Naive B cell (primary cell): ENCODE measurements around the gene ODC1. TPM values are rescaled to one million over a fixed set of nuclear protein-coding genes. Genes with fewer than 3 reads are reported as not detected.

Experiments
- ATAC-seq, 2 donors: fragments of 150-1000 bp; cut with Tn5 transposase; 2 replicates each; pipeline ENCODE4 v1.10.0; 2021; ENCODE audit warnings: low read depth in 2 of 2, mild to moderate bottlenecking in 2 of 2, moderate library complexity in 2 of 2
- DNase-seq: peaks from one replicate; pipeline ENCODE4 v3.0.0; 2022
- H3K27ac Mint-ChIP-seq, 6 donors: one replicate each; pipeline ENCODE4 v1.8.0; 2020 to 2022; ENCODE audit warnings: mild to moderate bottlenecking in 6 of 6, mixed read lengths in 6 of 6, moderate library complexity in 5 of 6, inconsistent platforms in 2 of 6
- H3K27me3 Mint-ChIP-seq, 3 donors: one replicate each; pipeline ENCODE4 v1.8.0; 2021 to 2022; ENCODE audit warnings: mixed read lengths in 3 of 3, mild to moderate bottlenecking in 1 of 3
- H3K36me3 Mint-ChIP-seq, 2 donors: one replicate each; pipeline ENCODE4 v1.8.0; 2020 to 2022; ENCODE audit warnings: mixed read lengths in 2 of 2, inconsistent platforms in 1 of 2, mild to moderate bottlenecking in 1 of 2
- H3K4me1 Mint-ChIP-seq, 3 donors: one replicate each; pipeline ENCODE4 v1.8.0; 2020 to 2022; ENCODE audit warnings: mixed read lengths in 3 of 3, inconsistent platforms in 1 of 3, mild to moderate bottlenecking in 1 of 3, moderate library complexity in 1 of 3
- H3K4me3 Mint-ChIP-seq, 8 donors: one replicate each; pipeline ENCODE4 v1.8.0; 2020 to 2022; ENCODE audit warnings: mild to moderate bottlenecking in 8 of 8, mixed read lengths in 8 of 8, moderate library complexity in 8 of 8, inconsistent platforms in 2 of 8
- H3K9me3 Mint-ChIP-seq, 7 donors: one replicate each; pipeline ENCODE4 v1.8.0; 2020 to 2022; ENCODE audit warnings: mixed read lengths in 7 of 7, mild to moderate bottlenecking in 5 of 7, inconsistent platforms in 2 of 7, moderate library complexity in 1 of 7
- polyA plus RNA-seq, 6 donors: library from polyadenylated mRNA; unstranded; fragments of 300-500 nt; fragmentation: Illumina TruSeq; gene quantifications; one replicate each; pipeline ENCODE4 v1.2.3, GENCODE V29; 2021; ENCODE audit warnings: low read depth in 6 of 6

Gene ODC1
- polyA plus RNA-seq, 6 donors from 2014 or later, result 142 to 202 (median 165) TPM

DNA sequence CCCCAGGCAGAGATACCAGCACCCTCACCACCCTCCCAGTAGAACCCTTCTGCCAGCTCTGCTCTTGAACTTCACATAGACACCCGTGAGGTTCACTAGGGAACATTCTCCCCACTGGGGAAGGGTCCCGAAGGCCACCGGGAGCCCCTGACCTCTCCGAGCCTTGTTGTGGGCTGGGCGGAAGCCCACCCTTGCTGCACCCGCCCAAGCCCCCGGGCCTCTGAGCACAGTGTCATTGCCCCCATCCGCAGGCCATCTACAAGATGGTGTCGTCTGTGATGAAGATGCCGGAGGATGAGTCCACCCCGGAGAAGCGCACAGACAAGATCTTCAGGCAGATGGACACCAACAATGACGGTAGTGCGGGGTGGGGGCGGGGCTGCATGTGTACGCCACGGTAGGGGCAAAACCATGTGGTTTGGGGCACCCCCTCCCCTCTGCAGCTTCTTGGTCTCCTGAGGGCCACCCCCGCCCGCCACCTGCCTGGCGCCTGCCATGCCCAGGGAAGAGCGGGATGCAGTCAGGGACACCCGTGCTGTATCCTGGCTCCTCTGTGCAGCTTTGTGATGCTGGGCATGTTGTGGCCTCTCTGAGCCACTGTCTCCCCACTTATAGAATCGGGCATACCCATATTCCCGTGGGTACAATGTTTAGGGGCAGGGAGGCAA is 25.3 kb downstream of the ODC1 start:
- no peak for ATAC-seq
- Mint-ChIP-seq H3K27ac (no peak overlapping the region), H3K4me1 (peaks cover 4 to 9% (median 8%) of the 10 kb centered on the region in 3 donors), H3K9me3 (no peaks in the 10 kb centered on the region), H3K4me3 (no peak overlapping the region), H3K27me3 (no peaks in the 10 kb centered on the region), H3K36me3 (peaks cover 0 to 17% of the 10 kb centered on the region in 2 donors)
- no peak for DNase-seq

DNA sequence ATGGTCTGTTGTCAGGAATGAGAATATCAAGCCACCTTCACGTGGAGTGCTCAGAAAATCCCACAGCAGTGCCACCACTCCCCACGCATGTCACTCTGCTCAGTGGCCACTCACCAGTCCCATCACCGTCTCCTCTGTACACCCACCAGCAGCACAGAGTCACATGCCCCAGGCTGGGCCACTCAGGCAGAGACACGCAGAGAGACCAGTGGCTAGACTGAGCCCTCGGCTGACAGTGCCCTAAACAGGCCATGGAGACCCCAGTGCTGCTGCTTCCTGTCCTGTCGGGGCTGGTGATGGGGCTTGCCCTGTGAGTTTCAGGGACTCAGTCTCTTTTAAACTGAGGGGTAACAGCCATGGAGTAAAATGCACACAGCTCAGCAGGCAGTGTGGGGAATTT is 25.9 kb downstream of the ODC1 start:
- peaks cover 0 to 11% of the 10 kb centered on the region in 2 donors for H3K36me3 Mint-ChIP-seq
- peak overlapping the region in 1 of 8 donors; percentile 22 for H3K4me3 Mint-ChIP-seq
- H3K4me1 Mint-ChIP-seq, result peaks cover 7 to 14% (median 14%) of the 10 kb centered on the region in 3 donors
- H3K9me3 Mint-ChIP-seq, result no peaks in the 10 kb centered on the region
- ATAC-seq (no peak), DNase-seq (no peak)
- H3K27ac Mint-ChIP-seq, result no peak overlapping the region
- H3K27me3 Mint-ChIP-seq, result no peaks in the 10 kb centered on the region

DNA sequence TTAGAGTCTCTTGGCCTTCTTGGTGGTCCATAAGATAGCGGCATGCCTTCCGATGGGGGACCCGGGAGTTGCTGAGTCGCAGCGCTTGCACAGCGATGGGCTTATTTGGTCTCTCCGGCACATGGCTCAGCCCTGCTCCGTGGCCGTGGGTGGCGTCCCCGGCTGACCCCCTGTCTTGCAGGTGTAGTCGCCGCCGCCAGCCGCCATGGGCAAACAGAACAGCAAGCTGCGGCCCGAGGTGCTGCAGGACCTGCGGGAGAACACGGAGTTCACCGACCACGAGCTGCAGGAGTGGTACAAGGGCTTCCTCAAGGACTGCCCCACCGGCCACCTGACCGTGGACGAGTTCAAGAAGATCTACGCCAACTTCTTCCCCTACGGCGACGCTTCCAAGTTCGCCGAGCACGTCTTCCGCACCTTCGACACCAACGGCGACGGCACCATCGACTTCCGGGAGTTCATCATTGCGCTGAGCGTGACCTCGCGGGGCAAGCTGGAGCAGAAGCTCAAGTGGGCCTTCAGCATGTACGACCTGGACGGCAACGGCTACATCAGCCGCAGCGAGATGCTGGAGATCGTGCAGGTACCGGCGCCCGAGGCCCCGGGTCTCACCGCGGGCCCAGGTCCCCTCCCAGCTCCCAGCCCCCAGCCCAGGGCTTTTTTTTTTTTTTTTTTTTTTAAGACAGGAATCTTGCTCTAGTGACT is 28.4 kb downstream of the ODC1 start:
- Mint-ChIP-seq H3K27me3 (no peaks in the 10 kb centered on the region), H3K36me3 (peaks cover 0 to 6% of the 10 kb centered on the region in 2 donors), H3K4me3 (no peak overlapping the region), H3K27ac (no peak overlapping the region), H3K9me3 (no peaks in the 10 kb centered on the region), H3K4me1 (peaks cover 11 to 15% (median 14%) of the 10 kb centered on the region in 3 donors)
- no peak for DNase-seq
- no peak for ATAC-seq

DNA sequence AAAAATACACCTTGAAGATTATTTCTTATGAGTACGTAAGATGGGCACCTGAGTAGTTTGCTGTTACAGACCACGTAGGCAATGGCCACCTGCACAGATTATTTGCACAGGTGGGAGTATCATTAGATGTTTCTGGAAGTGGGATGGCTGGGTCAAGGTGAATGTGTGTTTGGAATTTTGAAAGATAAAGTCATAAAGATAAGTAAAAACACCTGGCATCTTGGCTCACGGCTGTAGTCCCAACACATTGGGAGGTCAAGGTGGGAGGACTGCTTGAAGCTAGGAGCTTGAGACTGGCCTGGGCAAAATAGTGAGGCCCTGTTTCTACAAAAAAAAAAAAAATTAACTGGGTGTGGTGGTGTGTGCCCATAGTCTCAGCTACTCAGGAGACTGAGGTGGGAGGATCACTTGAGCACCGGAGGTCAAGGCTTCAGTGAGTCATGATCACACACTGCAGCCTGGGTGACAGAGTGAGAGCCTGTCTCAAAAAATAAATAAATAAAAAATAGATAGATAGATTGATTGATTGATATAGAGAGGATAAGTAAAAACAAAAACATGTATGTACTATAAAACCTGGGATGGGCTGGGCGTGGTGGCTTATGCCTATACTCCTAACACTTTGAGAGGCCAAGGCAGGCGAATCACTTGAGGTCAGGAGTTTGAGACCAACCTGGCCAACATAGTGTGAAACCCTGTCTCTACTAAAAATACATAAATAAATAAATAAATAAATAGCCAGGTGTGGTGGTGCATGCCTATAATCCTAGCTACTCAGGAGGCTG is 30.4 kb downstream of the ODC1 start:
- H3K27me3 Mint-ChIP-seq, result no peaks in the 10 kb centered on the region
- ATAC-seq, result no peak
- H3K36me3 Mint-ChIP-seq, result peaks cover 3 to 8% of the 10 kb centered on the region in 2 donors
- DNase-seq, result no peak
- peak overlapping the region in 2 of 6 donors; percentile 16 to 86 for H3K27ac Mint-ChIP-seq
- H3K4me3 Mint-ChIP-seq, result no peak overlapping the region
- H3K4me1 Mint-ChIP-seq, result peaks cover 13 to 31% (median 19%) of the 10 kb centered on the region in 3 donors
- peaks cover 0 to 1% (median 0%) of the 10 kb centered on the region in 7 donors for H3K9me3 Mint-ChIP-seq

DNA sequence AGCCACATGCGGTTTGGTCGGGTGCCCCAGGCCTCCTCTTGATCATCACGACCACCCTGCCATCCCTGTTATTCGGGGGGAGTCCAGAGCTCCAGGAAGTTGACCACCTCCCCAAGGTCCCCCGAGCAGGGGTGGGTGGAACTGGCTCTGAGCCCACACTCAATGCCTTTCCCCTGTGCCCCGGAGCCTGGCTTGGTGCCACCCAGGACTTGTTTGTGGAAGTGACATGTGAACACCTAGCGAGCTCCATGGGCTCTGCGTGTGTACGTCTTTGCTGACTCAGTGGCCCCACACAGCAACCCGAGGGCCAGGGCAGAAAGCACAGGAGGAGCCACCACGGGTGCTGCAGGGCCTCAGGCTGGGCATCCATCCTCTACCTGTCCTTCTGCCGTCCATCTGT is 32.5 kb downstream of the ODC1 start:
- Mint-ChIP-seq H3K27ac (no peak overlapping the region), H3K36me3 (peaks cover 4 to 9% of the 10 kb centered on the region in 2 donors), H3K4me3 (no peak overlapping the region), H3K27me3 (no peaks in the 10 kb centered on the region), H3K4me1 (peaks cover 25 to 50% (median 37%) of the 10 kb centered on the region in 3 donors), H3K9me3 (peaks cover 0 to 3% (median 0%) of the 10 kb centered on the region in 7 donors)
- ATAC-seq (no peak), DNase-seq (no peak)

DNA sequence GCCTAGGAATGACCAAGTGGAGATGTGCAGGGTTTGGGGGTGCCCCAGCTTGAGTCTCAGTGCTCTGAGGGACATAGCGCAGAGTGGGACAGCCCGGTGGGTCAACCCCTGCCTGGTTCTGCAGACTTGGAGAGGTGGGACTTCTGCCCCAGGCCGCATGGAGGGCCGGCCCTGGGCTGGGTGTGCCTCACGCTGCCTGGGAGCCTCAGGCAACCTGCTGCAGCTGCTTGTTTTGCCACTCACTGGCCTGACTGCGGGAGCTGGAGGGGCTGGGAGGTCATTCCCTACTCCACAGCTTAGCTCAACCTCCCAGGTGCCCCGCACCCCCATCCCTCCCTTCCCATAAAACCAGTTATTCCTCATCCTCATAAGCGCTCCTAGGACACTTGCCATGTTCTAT is 33.1 kb downstream of the ODC1 start:
- peaks cover 0 to 3% (median 0%) of the 10 kb centered on the region in 7 donors for H3K9me3 Mint-ChIP-seq
- no peak for ATAC-seq
- peaks cover 31 to 56% (median 43%) of the 10 kb centered on the region in 3 donors for H3K4me1 Mint-ChIP-seq
- no peaks in the 10 kb centered on the region for H3K27me3 Mint-ChIP-seq
- H3K36me3 Mint-ChIP-seq, result peaks cover 4 to 9% of the 10 kb centered on the region in 2 donors
- H3K4me3 Mint-ChIP-seq, result no peak overlapping the region
- no peak for DNase-seq
- H3K27ac Mint-ChIP-seq, result peak overlapping the region in 2 of 6 donors; percentile 60 to 79

DNA sequence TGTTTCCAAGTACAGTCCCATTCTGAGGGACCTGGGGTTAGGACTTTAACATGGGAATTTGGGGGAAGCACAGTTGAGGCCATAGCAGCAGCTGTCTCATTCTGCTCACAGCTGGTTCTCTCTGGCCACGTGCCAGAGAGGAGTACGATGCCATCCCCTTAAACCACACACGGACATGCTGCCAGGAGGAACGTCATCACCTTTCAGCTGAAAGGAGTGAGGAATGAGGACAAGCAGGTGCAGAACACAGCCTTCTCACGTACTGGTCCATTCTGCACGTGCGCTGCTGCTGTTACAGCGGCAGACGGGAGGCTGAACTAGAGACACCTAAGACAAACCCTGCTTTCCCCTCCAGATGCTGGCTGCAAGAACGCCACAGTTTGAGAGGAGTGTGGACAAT is 33.5 kb downstream of the ODC1 start:
- H3K4me1 Mint-ChIP-seq, result peaks cover 35 to 61% (median 47%) of the 10 kb centered on the region in 3 donors
- ATAC-seq, result no peak
- DNase-seq, result no peak
- peaks cover 4 to 9% of the 10 kb centered on the region in 2 donors for H3K36me3 Mint-ChIP-seq
- no peaks in the 10 kb centered on the region for H3K27me3 Mint-ChIP-seq
- no peak overlapping the region for H3K4me3 Mint-ChIP-seq
- H3K9me3 Mint-ChIP-seq, result peaks cover 0 to 3% (median 0%) of the 10 kb centered on the region in 7 donors
- peak overlapping the region in 1 of 6 donors; percentile 60 for H3K27ac Mint-ChIP-seq

DNA sequence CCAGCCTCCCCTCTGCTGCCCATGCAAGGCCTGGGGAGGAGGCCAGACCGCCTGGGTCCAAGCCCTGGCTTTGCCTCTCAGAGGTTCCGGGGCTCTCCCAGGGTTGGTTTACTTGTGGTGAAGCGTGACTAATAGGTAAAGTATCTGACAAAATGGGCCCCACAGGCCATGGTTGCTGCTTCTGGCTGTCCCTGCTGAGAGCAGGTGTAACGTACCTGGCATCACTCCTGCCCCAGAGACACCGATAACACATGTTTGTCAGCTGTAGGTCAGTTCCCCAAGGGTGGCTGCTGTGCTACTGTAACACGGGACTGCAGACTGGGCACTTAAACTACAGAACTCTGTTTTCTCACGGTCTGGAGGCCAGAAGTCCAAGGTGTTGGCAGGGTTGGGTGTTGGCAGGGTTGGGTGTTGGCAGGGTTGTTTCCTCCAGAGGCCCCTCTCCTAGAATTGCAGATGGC is 34.1 kb downstream of the ODC1 start:
- ATAC-seq, result no peak

DNA sequence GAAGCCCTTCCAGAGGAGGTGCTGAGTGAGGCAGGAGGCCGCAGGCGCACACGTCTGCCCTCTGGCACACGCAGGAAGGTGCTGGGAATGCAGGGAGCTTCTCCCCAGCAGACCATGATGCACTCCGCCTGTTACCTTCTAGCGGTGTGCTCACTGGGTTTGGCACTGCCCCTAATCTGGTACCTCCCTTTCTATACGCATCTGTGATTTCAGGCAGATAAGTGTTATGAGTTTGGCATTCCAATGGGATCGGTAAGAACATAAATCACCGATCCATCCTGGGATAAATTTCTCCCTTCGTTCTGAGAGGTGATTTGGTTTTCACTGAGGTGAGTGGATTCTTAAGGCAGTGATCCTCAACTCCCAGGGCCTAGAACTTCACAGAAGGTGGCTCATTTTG is 34.6 kb downstream of the ODC1 start:
- DNase-seq (no peak), ATAC-seq (no peak)
- H3K9me3 Mint-ChIP-seq, result peaks cover 0 to 3% (median 0%) of the 10 kb centered on the region in 7 donors
- H3K27ac Mint-ChIP-seq, result peak overlapping the region in 2 of 6 donors; percentile 9 to 49
- H3K4me1 Mint-ChIP-seq, result peaks cover 41 to 64% (median 54%) of the 10 kb centered on the region in 3 donors
- peaks cover 4 to 9% of the 10 kb centered on the region in 2 donors for H3K36me3 Mint-ChIP-seq
- H3K4me3 Mint-ChIP-seq, result no peak overlapping the region
- no peaks in the 10 kb centered on the region for H3K27me3 Mint-ChIP-seq

More for the DNA sequence above, 34.1 kb downstream of the ODC1 start:
- peaks cover 0 to 3% (median 0%) of the 10 kb centered on the region in 7 donors for H3K9me3 Mint-ChIP-seq
- peak overlapping the region in 1 of 6 donors; percentile 49 for H3K27ac Mint-ChIP-seq
- peak overlapping the region in 1 of 8 donors; percentile 37 for H3K4me3 Mint-ChIP-seq
- no peak for DNase-seq
- peaks cover 4 to 9% of the 10 kb centered on the region in 2 donors for H3K36me3 Mint-ChIP-seq
- peaks cover 39 to 64% (median 53%) of the 10 kb centered on the region in 3 donors for H3K4me1 Mint-ChIP-seq
- no peaks in the 10 kb centered on the region for H3K27me3 Mint-ChIP-seq

DNA sequence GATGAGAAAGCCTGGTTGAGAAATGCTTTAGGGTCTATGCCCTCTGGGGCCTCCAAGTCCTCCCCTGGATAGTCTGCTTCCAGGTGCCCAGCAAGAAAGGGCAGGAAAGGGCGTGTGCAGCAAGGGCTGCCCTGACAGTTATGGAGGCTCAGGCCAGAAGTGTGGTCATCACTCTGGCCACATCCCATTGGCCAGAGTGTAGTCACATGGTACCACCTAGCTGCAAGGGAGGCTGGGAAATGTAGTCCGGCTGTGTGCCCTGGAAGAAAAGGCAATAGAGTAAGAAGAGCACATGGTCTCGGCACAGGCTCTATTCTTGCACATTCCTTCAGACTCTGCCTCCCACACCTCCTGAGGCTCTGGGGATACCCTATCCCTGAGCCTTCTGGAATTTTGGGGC is 35.7 kb downstream of the ODC1 start:
- H3K4me1 Mint-ChIP-seq, result peaks cover 48 to 69% (median 57%) of the 10 kb centered on the region in 3 donors
- H3K27me3 Mint-ChIP-seq, result no peaks in the 10 kb centered on the region
- H3K9me3 Mint-ChIP-seq, result peaks cover 0 to 3% (median 0%) of the 10 kb centered on the region in 7 donors
- H3K27ac Mint-ChIP-seq, result peak overlapping the region in 3 of 6 donors; percentile 16 to 62 (median 21)
- H3K36me3 Mint-ChIP-seq, result peaks cover 4 to 9% of the 10 kb centered on the region in 2 donors
- no peak for ATAC-seq
- no peak for DNase-seq
- H3K4me3 Mint-ChIP-seq, result no peak overlapping the region

DNA sequence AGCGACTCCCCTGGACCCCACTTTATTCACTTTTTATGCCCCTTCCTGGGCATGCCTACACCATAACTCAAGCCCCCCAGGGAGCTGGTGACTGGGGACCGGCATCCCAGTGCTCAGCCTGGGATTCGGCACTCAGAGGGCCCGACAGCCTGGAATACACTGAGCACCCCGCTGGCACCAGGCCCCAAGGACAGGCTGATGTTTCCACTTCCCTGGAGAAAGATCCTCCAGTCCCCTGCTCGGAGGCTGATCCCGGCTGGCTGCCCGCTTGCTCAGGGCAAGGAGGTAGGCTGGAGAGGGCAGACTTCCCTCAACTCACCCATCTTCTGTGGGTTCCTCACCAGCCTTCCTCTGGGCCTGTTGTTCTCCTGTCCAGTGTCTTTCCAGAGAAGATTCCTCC is 36.6 kb downstream of the ODC1 start:
- Mint-ChIP-seq H3K4me1 (peaks cover 54 to 75% (median 64%) of the 10 kb centered on the region in 3 donors), H3K9me3 (peaks cover 0 to 3% (median 0%) of the 10 kb centered on the region in 7 donors), H3K27ac (peak overlapping the region; percentile 27 to 94 (median 65)), H3K36me3 (peaks cover 4 to 9% of the 10 kb centered on the region in 2 donors), H3K4me3 (peak overlapping the region in 4 of 8 donors; percentile 16 to 54 (median 22)), H3K27me3 (no peaks in the 10 kb centered on the region)
- no peak for ATAC-seq
- DNase-seq, result no peak

DNA sequence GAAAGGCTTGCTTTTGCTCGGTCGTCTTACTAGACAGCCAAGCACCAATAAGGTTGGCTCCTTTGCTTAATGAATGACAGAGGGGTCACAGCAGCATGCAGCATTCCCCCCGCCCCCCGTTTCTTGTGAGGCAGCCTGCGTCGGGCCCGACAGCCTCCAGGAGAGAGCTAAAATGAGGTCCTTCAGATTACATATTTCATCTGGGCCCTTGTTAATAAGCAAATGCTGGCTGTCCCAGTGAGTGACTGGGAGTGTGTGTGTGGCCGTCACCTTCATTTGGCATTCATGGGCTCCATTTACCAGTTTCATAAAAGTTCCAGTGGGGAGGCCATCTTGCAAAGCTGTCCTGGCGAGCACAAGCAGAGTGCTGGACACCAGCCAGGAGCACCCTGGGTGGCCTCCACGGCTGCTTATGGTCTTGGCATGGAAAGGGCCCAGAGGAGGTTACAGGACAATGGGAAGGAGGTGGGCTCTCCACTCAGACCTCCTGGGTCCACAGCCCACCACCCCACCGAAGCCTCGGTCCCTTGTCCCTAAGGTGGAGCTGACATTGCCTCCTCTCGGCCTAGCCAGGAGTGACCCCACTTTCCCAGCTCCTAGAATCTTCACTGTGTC is 37.2 kb downstream of the ODC1 start:
- DNase-seq (no peak), ATAC-seq (no peak)
- H3K4me3 Mint-ChIP-seq, result peak overlapping the region in 7 of 8 donors; percentile 13 to 90 (median 82)
- H3K36me3 Mint-ChIP-seq, result peaks cover 4 to 9% of the 10 kb centered on the region in 2 donors
- peaks cover 54 to 76% (median 68%) of the 10 kb centered on the region in 3 donors for H3K4me1 Mint-ChIP-seq
- H3K9me3 Mint-ChIP-seq, result peaks cover 0 to 3% (median 0%) of the 10 kb centered on the region in 7 donors
- H3K27me3 Mint-ChIP-seq, result no peaks in the 10 kb centered on the region
- H3K27ac Mint-ChIP-seq, result peak overlapping the region; percentile 43 to 98 (median 95)
